SU-DHL-6 (cell line): ENCODE data around the gene CROCC.
"Not testable (repeated sequence)": the region's sequence is repeated elsewhere in the genome, so short reads cannot be mapped to it uniquely, and the experiment has no call there.

Experiments used
- H2AFZ ChIP-seq: fragments of 200-600 bp; sonication (generic); 2 replicates; pipeline ENCODE4 v1.6.1; 2014; ENCODE audit warnings: low read depth, mild to moderate bottlenecking, moderate library complexity, mixed read lengths, antibody characterized with exemption, low read length; ENCODE audit not compliant: severe bottlenecking
- H3F3A ChIP-seq: fragments of 200-600 bp; shearing (Covaris generic); 2 replicates; pipeline ENCODE4 v1.6.0; 2016; ENCODE audit warnings: antibody characterized with exemption, mild to moderate bottlenecking; ENCODE audit not compliant: insufficient read depth
- H3K27ac ChIP-seq: fragments of 200-600 bp; sonication (generic); 2 replicates; pipeline ENCODE4 v1.5.1; 2016; ENCODE audit warnings: low read depth, mild to moderate bottlenecking, low read length, moderate library complexity, mixed read lengths
- H3K27me3 ChIP-seq: fragments of 200-600 bp; sonication (generic), shearing (Covaris generic); 2 replicates; pipeline ENCODE4 v1.6.0; 2014; ENCODE audit warnings: mild to moderate bottlenecking, low read length
- H3K36me3 ChIP-seq: fragments of 200-600 bp; sonication (generic); 2 replicates; pipeline ENCODE4 v1.6.1; 2014; ENCODE audit warnings: mild to moderate bottlenecking, low read length, mixed read lengths
- H3K4me2 ChIP-seq: fragments of 300-600, 200-600 bp; shearing (Covaris generic), sonication (generic); 2 replicates; pipeline ENCODE4 v1.6.0; 2014; ENCODE audit warnings: low read length, low read depth, mild to moderate bottlenecking; ENCODE audit not compliant: poor library complexity, severe bottlenecking
- H3K4me3 ChIP-seq: fragments of 200-600 bp; sonication (generic); 2 replicates; pipeline ENCODE4 v1.5.1; 2014; ENCODE audit warnings: antibody characterized with exemption, low read length, mild to moderate bottlenecking, mixed read lengths; ENCODE audit not compliant: insufficient read depth, poor library complexity, severe bottlenecking
- H3K79me2 ChIP-seq: fragments of 200-600 bp; sonication (generic); 2 replicates; pipeline ENCODE4 v1.6.1; 2014; ENCODE audit warnings: mild to moderate bottlenecking, low read length, moderate library complexity; ENCODE audit not compliant: insufficient read depth
- H3K9ac ChIP-seq: fragments of 200-600 bp; sonication (generic); 2 replicates; pipeline ENCODE4 v1.7.0; 2014; ENCODE audit warnings: mild to moderate bottlenecking, low read length
- H3K9me2 ChIP-seq: fragments of 200-600 bp; sonication (generic); replicated peaks from 2 replicates; pipeline ENCODE4 v1.6.1; 2014; ENCODE audit warnings: low read length; ENCODE audit not compliant: insufficient read depth
- H3K9me3 ChIP-seq: fragments of 200-600 bp; sonication (generic); 2 replicates; pipeline ENCODE4 v1.6.1; 2014; ENCODE audit warnings: low read length, mixed read lengths; ENCODE audit not compliant: insufficient read depth
- H4K20me1 ChIP-seq: fragments of 200-600 bp; sonication (generic); 2 replicates; pipeline ENCODE4 v1.6.1; 2014; ENCODE audit warnings: low read depth, mild to moderate bottlenecking, antibody characterized with exemption, low read length, moderate library complexity, mixed read lengths
- EZH2phosphoT487 ChIP-seq: fragments of 200-600 bp; sonication (generic), shearing (Covaris generic); conservative IDR thresholded peaks from 2 replicates; pipeline ENCODE4 v1.6.1; 2018; ENCODE audit warnings: mild to moderate bottlenecking, antibody characterized with exemption, low read length, moderate library complexity, mixed read lengths
- TF ChIP-seq, protein P1 (sequence below): fragments of 200-600 bp; sonication (generic); IDR thresholded peaks from one replicate; pipeline ENCODE4 v1.5.1; 2017; ENCODE audit warnings: antibody characterized with exemption, mild to moderate bottlenecking, low read length, moderate library complexity; ENCODE audit not compliant: insufficient read depth, poor library complexity, severe bottlenecking

The CROCC gene

DNA sequence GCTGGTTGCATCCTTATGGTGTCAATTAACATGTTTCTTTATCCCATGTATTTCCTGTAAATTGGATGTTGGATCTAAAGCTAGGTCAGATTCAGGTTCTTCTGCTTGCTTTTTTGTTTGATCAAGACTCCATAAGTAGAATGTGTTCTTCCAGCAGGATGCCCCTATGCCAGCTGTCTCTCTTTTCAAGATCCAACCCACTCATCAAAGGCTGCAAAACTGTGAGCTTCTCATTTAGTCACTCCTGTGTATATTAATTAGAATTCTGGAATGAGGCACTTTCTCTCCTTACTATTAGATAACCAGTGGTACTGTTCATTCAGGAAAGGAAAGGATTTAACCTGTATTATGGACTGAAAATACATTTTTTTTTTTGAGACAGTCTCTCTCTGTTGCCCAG lies 12.2 kb downstream of the CROCC start:
- H3K79me2 ChIP-seq, H3K4me3 ChIP-seq, H3K27ac ChIP-seq, H4K20me1 ChIP-seq, H3K9me3 ChIP-seq, H3K4me2 ChIP-seq, H3K9ac ChIP-seq, H3K36me3 ChIP-seq, H3F3A ChIP-seq, H2AFZ ChIP-seq, H3K9me2 ChIP-seq, H3K27me3 ChIP-seq: not testable (repeated sequence)

DNA sequence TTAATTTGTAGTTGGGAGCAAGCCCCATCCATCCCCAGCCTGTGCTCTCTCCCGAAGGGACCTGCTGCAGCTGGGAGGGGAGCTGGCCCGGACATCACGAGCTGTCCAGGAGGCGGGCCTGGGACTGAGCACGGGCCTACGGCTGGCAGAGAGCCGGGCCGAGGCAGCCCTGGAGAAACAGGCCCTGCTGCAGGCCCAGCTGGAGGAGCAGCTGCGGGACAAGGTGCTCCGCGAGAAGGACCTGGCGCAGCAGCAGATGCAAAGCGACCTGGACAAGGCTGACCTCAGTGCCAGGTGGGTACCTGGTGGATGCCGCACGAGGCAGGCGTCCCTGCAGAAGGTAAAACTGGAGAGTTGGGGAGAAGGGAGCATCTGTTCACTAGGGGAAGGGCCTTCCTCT lies 14.8 kb downstream of the CROCC start:
- not testable (repeated sequence) for H3K36me3 ChIP-seq

DNA sequence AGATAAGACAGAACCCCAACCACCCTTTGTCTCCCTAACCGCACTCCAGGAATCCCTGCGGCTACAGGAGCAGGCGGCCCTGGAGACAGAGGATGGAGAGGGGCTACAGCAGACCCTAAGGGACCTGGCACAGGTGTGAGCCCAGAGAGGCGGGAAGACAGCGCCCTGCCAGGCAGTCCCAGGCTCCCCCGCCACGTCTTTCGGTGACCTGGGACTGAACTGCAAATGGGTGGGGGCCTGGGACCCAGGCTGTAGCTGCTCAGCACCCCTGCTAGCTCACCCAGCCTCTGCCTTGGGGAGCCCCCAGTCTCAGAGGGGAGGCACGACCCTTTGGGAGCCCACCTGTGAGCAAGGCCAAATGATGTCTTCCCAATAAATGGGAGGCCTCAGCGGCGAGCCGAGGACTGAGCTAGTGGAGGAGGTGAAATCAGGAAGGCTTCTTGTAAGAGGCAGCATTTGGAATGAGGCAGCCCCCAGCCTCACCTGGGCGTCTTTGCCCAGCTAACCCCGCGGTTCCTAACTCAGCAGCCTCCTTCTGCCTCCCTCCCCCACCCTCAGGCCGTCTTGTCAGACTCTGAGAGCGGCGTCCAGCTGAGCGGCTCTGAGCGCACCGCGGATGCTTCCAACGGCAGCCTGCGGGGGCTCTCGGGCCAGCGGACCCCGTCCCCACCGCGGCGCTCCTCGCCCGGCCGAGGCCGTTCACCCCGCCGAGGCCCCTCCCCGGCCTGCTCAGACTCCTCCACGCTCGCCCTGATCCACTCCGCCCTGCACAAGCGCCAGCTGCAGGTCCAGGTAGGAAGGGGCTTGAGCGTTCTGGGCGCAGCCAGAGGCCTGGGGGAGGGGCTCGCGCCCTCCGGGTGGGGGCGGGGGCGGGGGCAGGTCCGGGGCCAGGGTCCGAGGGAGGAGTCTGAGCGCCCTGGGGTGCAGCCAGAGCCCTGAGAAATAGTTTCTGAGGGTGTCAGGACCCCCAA lies 16.9 kb downstream of the CROCC start:
- Histone ChIP-seq H3K79me2 (no peaks in the 10 kb centered on the region), H2AFZ (no peak overlapping the region), H3K4me2 (no peak overlapping the region), H3K27me3 (no peaks in the 10 kb centered on the region), H3K4me3 (no peak overlapping the region), H3K9ac (no peak overlapping the region), H4K20me1 (no peaks in the 10 kb centered on the region), H3K9me3 (no peaks in the 10 kb centered on the region), H3F3A (no peaks in the 10 kb centered on the region), H3K36me3 (no peaks in the 10 kb centered on the region), H3K9me2 (no peaks in the 10 kb centered on the region), H3K27ac (no peak overlapping the region)
- no peak for TF ChIP-seq EZH2phosphoT487
- TF ChIP-seq, protein P1, sequence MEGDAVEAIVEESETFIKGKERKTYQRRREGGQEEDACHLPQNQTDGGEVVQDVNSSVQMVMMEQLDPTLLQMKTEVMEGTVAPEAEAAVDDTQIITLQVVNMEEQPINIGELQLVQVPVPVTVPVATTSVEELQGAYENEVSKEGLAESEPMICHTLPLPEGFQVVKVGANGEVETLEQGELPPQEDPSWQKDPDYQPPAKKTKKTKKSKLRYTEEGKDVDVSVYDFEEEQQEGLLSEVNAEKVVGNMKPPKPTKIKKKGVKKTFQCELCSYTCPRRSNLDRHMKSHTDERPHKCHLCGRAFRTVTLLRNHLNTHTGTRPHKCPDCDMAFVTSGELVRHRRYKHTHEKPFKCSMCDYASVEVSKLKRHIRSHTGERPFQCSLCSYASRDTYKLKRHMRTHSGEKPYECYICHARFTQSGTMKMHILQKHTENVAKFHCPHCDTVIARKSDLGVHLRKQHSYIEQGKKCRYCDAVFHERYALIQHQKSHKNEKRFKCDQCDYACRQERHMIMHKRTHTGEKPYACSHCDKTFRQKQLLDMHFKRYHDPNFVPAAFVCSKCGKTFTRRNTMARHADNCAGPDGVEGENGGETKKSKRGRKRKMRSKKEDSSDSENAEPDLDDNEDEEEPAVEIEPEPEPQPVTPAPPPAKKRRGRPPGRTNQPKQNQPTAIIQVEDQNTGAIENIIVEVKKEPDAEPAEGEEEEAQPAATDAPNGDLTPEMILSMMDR, result no peak

More for the DNA sequence above, 14.8 kb downstream of the CROCC start:
- H3K4me3 ChIP-seq, H4K20me1 ChIP-seq, H3K9me2 ChIP-seq, H3K27ac ChIP-seq, H3K79me2 ChIP-seq, H3F3A ChIP-seq, H3K27me3 ChIP-seq, H3K4me2 ChIP-seq, H3K9ac ChIP-seq, H3K9me3 ChIP-seq, H2AFZ ChIP-seq: not testable (repeated sequence)

DNA sequence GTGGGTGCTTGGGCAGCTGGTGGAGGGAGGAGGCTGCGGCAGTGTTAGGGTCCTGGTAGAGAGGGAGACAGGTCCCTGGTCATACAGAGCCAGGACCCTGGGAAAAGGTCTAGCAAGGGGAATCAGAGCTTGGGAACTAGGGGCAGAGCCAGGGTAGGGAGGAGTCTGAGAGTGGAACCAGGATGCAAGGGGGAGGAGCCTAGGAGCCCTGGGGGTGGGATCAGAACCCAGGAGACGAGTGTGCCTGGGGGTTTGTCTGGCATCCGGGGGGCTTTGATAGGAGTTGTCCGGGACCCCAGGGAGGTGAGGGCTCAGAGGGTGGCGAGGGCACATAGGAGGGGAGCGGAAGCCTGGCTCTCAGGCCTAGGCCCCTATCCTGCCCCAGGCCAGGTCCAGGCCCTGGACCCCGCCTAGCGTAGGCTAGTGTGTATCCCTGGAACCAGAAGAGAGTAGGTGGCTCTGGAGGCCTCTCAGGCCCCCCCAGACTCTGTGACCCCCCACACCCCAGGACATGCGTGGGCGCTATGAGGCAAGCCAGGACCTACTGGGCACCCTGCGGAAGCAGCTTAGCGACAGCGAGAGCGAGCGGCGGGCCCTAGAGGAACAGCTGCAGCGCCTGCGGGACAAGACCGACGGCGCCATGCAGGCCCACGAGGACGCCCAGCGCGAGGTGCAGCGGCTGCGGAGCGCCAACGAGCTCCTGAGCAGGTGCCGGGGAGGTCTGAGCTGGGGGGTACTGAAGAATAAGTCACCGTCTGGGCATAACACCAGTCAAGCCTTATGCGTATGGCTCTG lies 17.9 kb downstream of the CROCC start:
- not testable (repeated sequence) for H4K20me1 ChIP-seq, H3K79me2 ChIP-seq, H3K9me3 ChIP-seq, H2AFZ ChIP-seq, H3K27ac ChIP-seq, H3K9ac ChIP-seq, H3K9me2 ChIP-seq, H3K36me3 ChIP-seq, H3K4me2 ChIP-seq, H3F3A ChIP-seq, H3K4me3 ChIP-seq, H3K27me3 ChIP-seq
